NCI-H1105 treated with DMSO at 0.1 percent for 48 hours (cell line): Measurements from ENCODE around the gene ACAD9.
"Not testable (repeated sequence)": the region's sequence is repeated elsewhere in the genome, so short reads cannot be mapped to it uniquely, and the experiment has no call there.

ENCODE experiments used
- DNase-seq: peaks from one replicate; lab custom pipeline; 2025; lab: John Stamatoyannopoulos, UW

ACAD9 gene

GRCh38 chr3:128861491-128861890 lies 17.9 kb upstream of the ACAD9 start:
- DNase-seq: no peak

GRCh38 chr3:128863560-128863959 lies 15.9 kb upstream of the ACAD9 start:
- no peak for DNase-seq

GRCh38 chr3:128864351-128864811 lies 15.0 kb upstream of the ACAD9 start:
- no peak for DNase-seq

GRCh38 chr3:128864849-128865804 lies 14.3 kb upstream of the ACAD9 start:
- DNase-seq: peak; percentile 17

GRCh38 chr3:128867200-128868125 lies 12.0 kb upstream of the ACAD9 start:
- no peak for DNase-seq

- DNase-seq: no peak
These were observed 9.1 kb upstream of the ACAD9 start for GRCh38 chr3:128870347-128870746.

- no peak for DNase-seq
These were observed 7.1 kb upstream of the ACAD9 start for GRCh38 chr3:128872282-128872681.

GRCh38 chr3:128872744-128873143 lies 6.7 kb upstream of the ACAD9 start:
- DNase-seq: no peak

- DNase-seq: no peak
These were observed 6.0 kb upstream of the ACAD9 start for GRCh38 chr3:128873244-128874022.

GRCh38 chr3:128874481-128875180 lies 4.8 kb upstream of the ACAD9 start:
- no peak for DNase-seq

- DNase-seq: peak; percentile 22
These were observed 3.8 kb upstream of the ACAD9 start for GRCh38 chr3:128875556-128876120.

GRCh38 chr3:128878011-128878457 lies 1.4 kb upstream of the ACAD9 start:
- DNase-seq: no peak

GRCh38 chr3:128878556-128879124 lies 780 bp upstream of the ACAD9 start:
- DNase-seq: peak; percentile 59

- no peak for DNase-seq
These were observed 571 bp downstream of the ACAD9 start for GRCh38 chr3:128879991-128880390.

- DNase-seq: not testable (repeated sequence)
These were observed 1.0 kb downstream of the ACAD9 start for GRCh38 chr3:128880455-128880854.

- DNase-seq: no peak
These were observed 2.2 kb downstream of the ACAD9 start for GRCh38 chr3:128881576-128881975.

- DNase-seq: no peak
These were observed 3.3 kb downstream of the ACAD9 start for GRCh38 chr3:128882719-128883118.

- no peak for DNase-seq
These were observed 5.6 kb downstream of the ACAD9 start for GRCh38 chr3:128884992-128885391.

GRCh38 chr3:128889139-128889894 lies 9.9 kb downstream of the ACAD9 start:
- no peak for DNase-seq
